Ascending aorta (tissue), 2 donors: Measurements from ENCODE around the gene NPR3. TPM values are rescaled to one million over a fixed set of nuclear protein-coding genes. Genes with fewer than 3 reads are reported as not detected.
A peak's percentile ranks its signal among the peaks of the same experiment; 100 is the strongest.

ENCODE experiments used
- DNase-seq, 2 donors: peaks; one replicate each; pipeline ENCODE4 v3.0.0-alpha.2; 2019; ENCODE audit warnings: low spot score in 2 of 2
- H3K27ac ChIP-seq, 2 donors: fragments of 200-600 bp; sonication (generic); one replicate each; pipeline ENCODE4 v1.5.1; 2016 to 2017; ENCODE audit warnings: mild to moderate bottlenecking in 1 of 2
- H3K27me3 ChIP-seq: fragments of 200-600 bp; sonication (generic); one replicate; pipeline ENCODE4 v1.5.1; 2017
- H3K36me3 ChIP-seq, 2 donors: fragments of 200-600 bp; sonication (generic); one replicate each; pipeline ENCODE4 v1.5.1; 2016
- H3K4me1 ChIP-seq, 2 donors: fragments of 200-600 bp; sonication (generic); one replicate each; pipeline ENCODE4 v1.5.1; 2016 to 2017; ENCODE audit warnings: mild to moderate bottlenecking in 1 of 2
- H3K4me3 ChIP-seq, 2 donors: fragments of 200-600 bp; sonication (generic); one replicate each; pipeline ENCODE4 v1.5.1; 2016 to 2017; ENCODE audit warnings: mild to moderate bottlenecking in 1 of 2
- H3K9me3 ChIP-seq, 2 donors: fragments of 200-600 bp; sonication (generic); one replicate each; pipeline ENCODE4 v1.5.1; 2016
- intact Hi-C: fragments of 100-400 bp; cut with DNase I; formaldehyde crosslinking; loops from one replicate; pipeline ENCODE4 v1.15.1; 2023
- total RNA-seq: library from RNA; depleted of rRNA; stranded (reverse); fragments of >200 nt; gene quantifications from one replicate; pipeline ENCODE4 v1.1.0, GENCODE V29; 2016
- TF ChIP-seq, protein P1 (sequence below), 3 experiments: fragments of 200-600 bp in 2 of 3; fragments of 450-650 bp in 1 of 3; sonication (generic) in 2 of 3; IDR thresholded peaks; one replicate each; pipeline ENCODE4 v1.5.1; 2016 to 2019; ENCODE audit warnings: antibody characterized with exemption in 3 of 3, mild to moderate bottlenecking in 1 of 3, moderate library complexity in 1 of 3

The NPR3 gene
- total RNA-seq, 1 donor from 2014 or later = 3.5 TPM

DNA sequence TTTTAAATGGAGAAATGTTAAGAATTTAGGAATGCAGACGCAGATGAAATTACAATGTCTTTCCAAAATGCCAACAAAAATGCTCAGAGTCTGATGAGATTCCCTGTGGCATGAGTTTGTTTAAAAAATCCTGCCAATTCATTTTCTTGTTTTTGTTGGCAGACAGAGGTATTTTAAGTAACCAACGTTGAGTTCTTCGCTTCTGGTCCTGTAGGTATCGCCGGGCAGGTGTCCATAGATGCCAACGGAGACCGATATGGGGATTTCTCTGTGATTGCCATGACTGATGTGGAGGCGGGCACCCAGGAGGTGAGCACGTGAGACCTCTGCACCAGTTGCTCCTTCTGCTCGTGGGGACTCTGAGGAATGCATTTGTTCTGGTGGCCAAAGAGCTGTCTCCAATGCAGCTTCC, 69.4 kb downstream of the NPR3 start:
- H3K9me3 ChIP-seq = no peaks in the 10 kb centered on the region
- TF ChIP-seq, protein P1, sequence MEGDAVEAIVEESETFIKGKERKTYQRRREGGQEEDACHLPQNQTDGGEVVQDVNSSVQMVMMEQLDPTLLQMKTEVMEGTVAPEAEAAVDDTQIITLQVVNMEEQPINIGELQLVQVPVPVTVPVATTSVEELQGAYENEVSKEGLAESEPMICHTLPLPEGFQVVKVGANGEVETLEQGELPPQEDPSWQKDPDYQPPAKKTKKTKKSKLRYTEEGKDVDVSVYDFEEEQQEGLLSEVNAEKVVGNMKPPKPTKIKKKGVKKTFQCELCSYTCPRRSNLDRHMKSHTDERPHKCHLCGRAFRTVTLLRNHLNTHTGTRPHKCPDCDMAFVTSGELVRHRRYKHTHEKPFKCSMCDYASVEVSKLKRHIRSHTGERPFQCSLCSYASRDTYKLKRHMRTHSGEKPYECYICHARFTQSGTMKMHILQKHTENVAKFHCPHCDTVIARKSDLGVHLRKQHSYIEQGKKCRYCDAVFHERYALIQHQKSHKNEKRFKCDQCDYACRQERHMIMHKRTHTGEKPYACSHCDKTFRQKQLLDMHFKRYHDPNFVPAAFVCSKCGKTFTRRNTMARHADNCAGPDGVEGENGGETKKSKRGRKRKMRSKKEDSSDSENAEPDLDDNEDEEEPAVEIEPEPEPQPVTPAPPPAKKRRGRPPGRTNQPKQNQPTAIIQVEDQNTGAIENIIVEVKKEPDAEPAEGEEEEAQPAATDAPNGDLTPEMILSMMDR (IDR thresholded peaks at IDR 0.05) = no peak
- peak in 1 of 2 donors; percentile 70 for DNase-seq
- H3K27ac ChIP-seq = peak overlapping the region; percentile 61 to 78
- H3K36me3 ChIP-seq = no peaks in the 10 kb centered on the region
- no peaks in the 10 kb centered on the region for H3K27me3 ChIP-seq
- peaks cover 0 to 10% of the 10 kb centered on the region in 2 donors for H3K4me1 ChIP-seq
- H3K4me3 ChIP-seq = peak overlapping the region in 1 of 2 donors; percentile 39
- intact Hi-C loops = loop anchor here (5.0 kb wide), 1 partner anchor 72 kb away; no protein-coding TSS in a partner anchor

DNA sequence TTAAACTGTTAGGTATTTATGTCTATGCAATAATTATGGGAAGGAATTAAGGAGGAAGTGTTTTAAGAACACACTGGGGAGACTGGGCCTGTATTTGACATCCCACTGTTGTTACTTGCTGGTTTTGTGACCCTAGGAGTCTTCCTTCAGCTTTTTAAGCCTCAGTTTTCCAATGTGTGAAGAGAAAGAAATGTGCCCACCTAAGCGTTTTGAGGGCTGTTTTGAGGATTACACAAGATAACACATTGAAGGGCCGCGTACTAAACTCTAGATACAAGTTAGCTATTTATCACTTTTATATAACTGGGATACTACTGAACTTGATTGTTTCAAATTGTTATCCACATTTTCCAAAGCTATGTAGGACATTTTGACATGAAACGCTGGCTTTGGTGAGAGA, 72.5 kb downstream of the NPR3 start:
- TF ChIP-seq, protein P1 (IDR thresholded peaks at IDR 0.05) = no peak
- no peak overlapping the region for H3K27ac ChIP-seq
- DNase-seq = no peak
- H3K9me3 ChIP-seq = no peaks in the 10 kb centered on the region
- H3K27me3 ChIP-seq = no peaks in the 10 kb centered on the region
- H3K36me3 ChIP-seq = peaks cover 0 to 6% of the 10 kb centered on the region in 2 donors
- H3K4me1 ChIP-seq = peaks cover 0 to 10% of the 10 kb centered on the region in 2 donors
- H3K4me3 ChIP-seq = no peak overlapping the region
- intact Hi-C loops = loop anchor here (5.0 kb wide), 1 partner anchor 69 kb away; no protein-coding TSS in a partner anchor

DNA sequence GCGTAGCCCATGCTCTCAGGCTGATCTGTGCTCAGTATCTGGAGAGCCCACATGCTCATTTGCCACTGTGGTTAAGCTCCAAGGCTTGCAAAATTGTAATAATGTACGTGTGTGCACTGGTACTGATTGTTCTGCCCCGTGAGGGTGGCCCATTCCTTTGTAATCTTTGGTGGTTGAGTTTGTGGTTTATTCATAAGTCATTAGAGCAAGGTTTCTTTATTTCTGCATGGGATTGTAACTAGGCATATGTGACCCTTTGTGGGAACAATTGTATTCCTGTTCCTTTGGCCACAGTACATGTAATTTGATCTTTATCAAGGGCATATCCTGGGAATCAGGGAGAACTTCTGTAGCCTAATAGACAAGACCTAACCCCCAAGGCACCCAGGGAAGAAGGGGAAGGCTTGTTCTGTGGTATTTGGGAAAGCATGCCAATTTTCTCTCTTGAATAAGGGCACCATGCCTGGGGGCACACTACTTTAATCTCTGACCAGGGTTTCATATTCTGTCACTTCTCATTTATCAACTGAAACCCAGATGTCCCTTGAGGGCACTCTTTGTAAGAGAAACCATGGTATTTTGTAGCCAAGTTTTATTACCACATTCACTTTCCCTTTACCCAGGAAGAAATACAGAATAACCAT, 74.6 kb downstream of the NPR3 start:
- Histone ChIP-seq H3K36me3 (peaks cover 0 to 6% of the 10 kb centered on the region in 2 donors), H3K9me3 (no peaks in the 10 kb centered on the region), H3K4me1 (peaks cover 0 to 2% of the 10 kb centered on the region in 2 donors), H3K27ac (no peak overlapping the region), H3K27me3 (no peaks in the 10 kb centered on the region), H3K4me3 (no peak overlapping the region)
- DNase-seq = no peak
- TF ChIP-seq, protein P1 (IDR thresholded peaks at IDR 0.05) = no peak
- intact Hi-C loops = no loop called here

DNA sequence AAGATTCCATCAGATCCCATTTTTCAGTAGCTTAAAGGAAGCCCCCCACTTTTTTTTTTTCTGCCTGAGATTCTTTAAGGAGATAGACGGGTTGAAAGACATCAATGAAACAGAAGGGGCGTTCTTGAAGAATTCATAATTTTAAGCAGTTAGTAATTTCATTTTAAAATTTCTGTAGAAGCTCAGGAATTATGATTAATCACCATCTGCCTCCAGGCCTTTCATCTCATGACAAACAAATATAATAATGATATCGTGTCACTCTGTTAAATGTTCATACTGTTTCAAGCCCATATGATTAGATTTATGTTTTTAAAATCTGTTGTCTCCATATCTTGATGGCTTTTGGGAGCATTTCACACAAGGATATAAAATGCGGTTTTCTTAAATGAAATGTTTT, 75.2 kb downstream of the NPR3 start:
- H3K36me3 ChIP-seq = peaks cover 0 to 6% of the 10 kb centered on the region in 2 donors
- no peaks in the 10 kb centered on the region for H3K27me3 ChIP-seq
- DNase-seq = no peak
- H3K9me3 ChIP-seq = no peaks in the 10 kb centered on the region
- intact Hi-C loops = no loop called here
- TF ChIP-seq, protein P1 (IDR thresholded peaks at IDR 0.05) = no peak
- H3K4me1 ChIP-seq = no peaks in the 10 kb centered on the region
- H3K27ac ChIP-seq = no peak overlapping the region
- no peak overlapping the region for H3K4me3 ChIP-seq

DNA sequence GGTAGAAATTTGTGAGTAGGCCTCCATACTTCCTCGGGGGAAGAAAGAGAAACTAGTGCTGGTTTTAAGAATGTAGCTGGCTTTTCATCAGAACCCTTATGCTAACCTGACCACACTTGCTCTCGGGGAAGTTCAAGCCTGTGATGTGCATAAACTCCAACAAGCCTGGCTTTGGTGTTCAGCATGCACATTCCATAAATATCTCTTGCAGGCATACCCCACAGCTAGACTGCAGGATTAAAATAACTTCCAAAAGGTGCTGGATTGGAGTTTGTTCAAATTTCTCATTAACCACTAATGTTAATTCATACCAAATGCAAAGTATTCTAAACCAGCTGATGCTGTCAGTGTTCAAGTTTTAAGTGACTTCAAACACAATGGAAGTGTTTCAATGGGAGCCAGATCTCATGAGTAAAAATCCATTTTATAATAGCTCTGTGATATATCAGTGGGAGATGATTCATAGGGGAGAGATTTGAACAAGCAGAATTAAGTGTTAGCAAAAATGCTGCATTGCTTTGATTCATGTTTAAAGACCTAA, 79.4 kb downstream of the NPR3 start:
- Histone ChIP-seq H3K4me1 (no peaks in the 10 kb centered on the region), H3K27ac (no peak overlapping the region), H3K4me3 (no peak overlapping the region), H3K9me3 (peaks cover 0 to 4% of the 10 kb centered on the region in 2 donors), H3K27me3 (no peaks in the 10 kb centered on the region), H3K36me3 (peaks cover 0 to 19% of the 10 kb centered on the region in 2 donors)
- no peak for DNase-seq
- intact Hi-C loops = no loop called here
- TF ChIP-seq, protein P1 (IDR thresholded peaks at IDR 0.05) = no peak
